Keratinocyte (primary cell): ENCODE data around the gene C12orf75. TPM values are rescaled to one million over a fixed set of nuclear protein-coding genes. Genes with fewer than 3 reads are reported as not detected.

Source experiments
- DNase-seq: peaks from one replicate; pipeline ENCODE4 v3.0.0-alpha.2; 2011; ENCODE audit warnings: low read depth, missing footprints, low spot score
- FAIRE-seq: peaks from 2 replicates; lab custom pipeline; 2011; peaks lifted over from hg19 to GRCh38; lab: Jason Lieb, UNC
- H2AFZ ChIP-seq: 2 replicates; pipeline ENCODE4 v1.6.0; 2012; ENCODE audit warnings: low read length, control low read depth, inconsistent platforms; ENCODE audit not compliant: control insufficient read depth
- H3K27ac ChIP-seq: 2 replicates; pipeline ENCODE4 v1.5.1; 2011; ENCODE audit warnings: low read length; ENCODE audit not compliant: control insufficient read depth, insufficient read depth
- H3K27me3 ChIP-seq: 3 replicates; pipeline ENCODE4 v1.6.0; 2011; ENCODE audit warnings: low read length; ENCODE audit not compliant: control insufficient read depth, insufficient read depth; ENCODE audit errors: extremely low read depth
- H3K36me3 ChIP-seq, 2 experiments: 2 replicates in 1 of 2; 3 replicates in 1 of 2; pipeline ENCODE4 v1.5.1; 2011; ENCODE audit warnings: low read length in 2 of 2, mild to moderate bottlenecking in 1 of 2; ENCODE audit not compliant: control insufficient read depth in 2 of 2, insufficient read depth in 2 of 2; ENCODE audit errors: extremely low read depth in 1 of 2
- H3K4me1 ChIP-seq: 3 replicates; pipeline ENCODE4 v1.5.1; 2011; ENCODE audit warnings: low read length; ENCODE audit not compliant: control insufficient read depth, insufficient read depth; ENCODE audit errors: extremely low read depth
- H3K4me2 ChIP-seq: 3 replicates; pipeline ENCODE4 v1.6.0; 2011; ENCODE audit warnings: low read depth, low read length; ENCODE audit not compliant: control insufficient read depth, insufficient read depth; ENCODE audit errors: extremely low read depth
- H3K4me3 ChIP-seq, 3 experiments: fragments of 200-600 bp in 1 of 3; sonication (generic) in 1 of 3; 2 replicates in 2 of 3; 3 replicates in 1 of 3; pipeline ENCODE4 v1.5.1; 2011 to 2016; ENCODE audit warnings: low read length in 3 of 3, mild to moderate bottlenecking in 3 of 3, control low read depth in 2 of 3, inconsistent platforms in 1 of 3, low read depth in 1 of 3, mixed read lengths in 1 of 3, mixed run types in 1 of 3, moderate library complexity in 1 of 3; ENCODE audit not compliant: control insufficient read depth in 2 of 3, insufficient read depth in 2 of 3; ENCODE audit errors: extremely low read depth in 1 of 3
- H3K79me2 ChIP-seq: 2 replicates; pipeline ENCODE4 v1.6.0; 2012; ENCODE audit warnings: low read length; ENCODE audit not compliant: control insufficient read depth, insufficient read depth
- H3K9ac ChIP-seq: 3 replicates; pipeline ENCODE4 v1.6.0; 2011; ENCODE audit warnings: low read length; ENCODE audit not compliant: control insufficient read depth, insufficient read depth; ENCODE audit errors: extremely low read depth
- H3K9me1 ChIP-seq: 3 replicates; pipeline ENCODE4 v1.6.0; 2011; ENCODE audit warnings: low read length; ENCODE audit not compliant: control insufficient read depth, insufficient read depth; ENCODE audit errors: extremely low read depth
- H3K9me3 ChIP-seq: 2 replicates; pipeline ENCODE4 v1.5.1; 2012; ENCODE audit warnings: low read depth, low read length; ENCODE audit not compliant: control insufficient read depth
- H4K20me1 ChIP-seq: 3 replicates; pipeline ENCODE4 v1.6.0; 2011; ENCODE audit warnings: low read length; ENCODE audit not compliant: control insufficient read depth, insufficient read depth; ENCODE audit errors: extremely low read depth
- EZH2 ChIP-seq: IDR thresholded peaks from one replicate; pipeline ENCODE4 v1.6.1; 2012; ENCODE audit warnings: inconsistent platforms, mild to moderate bottlenecking, low read length, moderate library complexity
- dilution Hi-C: fragments of 300-500 bp; cut with MboI; formaldehyde crosslinking; loops from one replicate; pipeline ENCODE4 v1.7.0; 2020; ENCODE audit warnings: low sequenced_read_pairs; ENCODE audit not compliant: extremely low pct_ligation_motif_present
- polyA plus RNA-seq, 5 experiments: library from polyadenylated mRNA; depleted of rRNA in 3 of 5; stranded (reverse) in 3 of 5; stranded (forward) in 1 of 5; unstranded in 1 of 5; fragments of >200 nt; gene quantifications; 1 replicate in 1 of 5; 2 replicates in 3 of 5; 3 replicates in 1 of 5; pipeline versions ENCODE4 v1.2.1 to v1.2.3, GENCODE V29; 2011 to 2012; ENCODE audit warnings: missing spikeins in 2 of 5, low read depth in 1 of 5, low replicate concordance in 1 of 5
- TF ChIP-seq, protein P1 (sequence below), 3 experiments: IDR thresholded peaks in 1 of 3; conservative IDR thresholded peaks in 1 of 3; optimal IDR thresholded peaks in 1 of 3; 2 replicates in 2 of 3; 3 replicates in 1 of 3; pipeline versions ENCODE3 to v1.5.1; 2011; ENCODE audit warnings: low read length in 3 of 3, mild to moderate bottlenecking in 3 of 3, moderate library complexity in 2 of 3, control low read depth in 1 of 3, inconsistent platforms in 1 of 3; ENCODE audit not compliant: insufficient read depth in 2 of 3; ENCODE audit errors: extremely low read depth in 1 of 3

C12orf75 gene
- polyA plus RNA-seq, 1 donor (not counting 4 experiments of a cell fraction or from before 2014, with no cell fraction given) = 160 TPM

DNA sequence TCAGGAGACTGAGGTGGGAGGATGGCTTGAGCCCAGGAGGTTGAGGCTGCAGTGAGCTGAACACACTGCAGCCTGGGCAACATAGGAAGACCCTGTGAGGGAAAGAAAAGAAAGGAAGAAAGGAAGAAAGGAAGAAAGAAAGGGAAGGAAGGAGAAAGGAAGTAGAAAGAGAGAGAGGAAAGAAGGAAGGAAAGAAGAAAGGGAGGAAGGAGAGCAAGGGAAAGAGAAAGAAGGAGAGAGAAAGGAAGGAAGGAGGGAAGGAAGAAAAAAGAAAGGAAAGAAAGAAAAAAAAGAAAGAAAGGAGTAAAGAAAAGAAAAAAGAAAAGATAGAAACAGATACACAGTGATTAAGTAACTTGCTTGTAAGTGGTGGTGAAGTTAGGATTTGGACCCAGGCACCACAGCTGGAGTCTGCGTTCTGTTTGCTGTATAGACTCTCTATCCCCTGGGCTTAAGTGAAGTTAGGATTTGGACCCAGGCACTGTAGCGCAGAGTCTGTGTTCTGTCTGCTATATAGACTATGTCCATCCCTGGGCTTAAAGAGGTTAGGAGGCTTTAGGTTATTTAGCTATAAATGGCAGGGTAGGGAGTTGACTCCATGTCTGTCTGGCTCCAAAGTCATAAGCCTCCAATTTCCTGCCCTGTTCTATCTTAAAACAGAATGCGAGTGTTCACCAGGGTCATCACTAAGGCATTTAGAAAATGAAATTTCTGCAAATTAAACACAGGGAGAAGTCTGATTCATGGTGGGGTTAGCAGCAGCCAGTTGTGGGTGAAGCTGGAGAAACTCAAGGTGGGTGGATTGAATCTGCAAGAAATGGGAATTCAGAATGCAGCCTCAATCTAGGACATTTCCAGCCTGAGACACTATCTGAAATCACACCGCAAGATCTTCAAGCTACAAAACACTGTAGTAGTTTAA, 13.3 kb upstream of the C12orf75 start:
- peak overlapping the region; percentile 16 for H3K4me2 ChIP-seq
- dilution Hi-C loops = no loop called here

DNA sequence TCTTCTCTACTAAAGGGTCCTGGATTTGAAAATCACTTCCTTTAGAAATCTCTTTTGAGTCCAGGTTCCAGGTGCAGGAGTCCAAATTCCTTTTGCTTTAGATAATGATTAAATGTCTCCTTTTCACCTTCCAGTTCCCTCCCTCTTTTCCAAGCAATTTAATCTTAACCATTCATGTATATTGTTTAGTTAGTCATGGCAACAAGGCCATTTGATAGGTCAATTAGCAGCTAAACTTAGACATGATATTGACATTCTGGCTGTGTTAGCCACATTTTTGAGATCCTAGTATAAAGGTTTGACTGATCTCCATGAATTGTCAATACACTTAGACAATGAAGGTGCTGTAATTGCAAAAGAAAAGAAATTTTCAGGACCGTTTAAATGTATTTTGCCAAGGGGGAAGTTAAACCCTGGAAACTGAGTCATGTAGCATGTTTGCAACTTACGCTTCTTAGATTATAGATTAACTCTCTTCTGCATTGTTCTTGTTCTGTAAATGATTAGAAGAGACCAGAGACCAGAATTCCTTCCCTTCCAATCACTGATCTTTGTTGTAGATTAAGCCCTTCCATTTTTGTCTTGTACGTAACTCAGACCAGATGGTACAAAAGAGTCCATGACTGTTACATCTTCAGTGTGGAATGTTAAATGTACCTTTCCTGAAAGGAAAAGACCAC, 12.4 kb upstream of the C12orf75 start:
- Histone ChIP-seq H3K36me3 (no peaks in the 10 kb centered on the region), H3K9me3 (no peaks in the 10 kb centered on the region), H3K4me2 (no peak overlapping the region), H3K27me3 (no peaks in the 10 kb centered on the region), H3K9ac (no peak overlapping the region), H3K27ac (no peak overlapping the region), H3K9me1 (no peaks in the 10 kb centered on the region), H3K4me1 (peaks cover 23% of the 10 kb centered on the region), H3K79me2 (no peaks in the 10 kb centered on the region), H3K4me3 (no peak overlapping the region), H4K20me1 (no peaks in the 10 kb centered on the region), H2AFZ (no peak overlapping the region)
- DNase-seq (no peak), FAIRE-seq (no peak)
- dilution Hi-C loops = no loop called here
- TF ChIP-seq EZH2 = no peak
- TF ChIP-seq, protein P1, sequence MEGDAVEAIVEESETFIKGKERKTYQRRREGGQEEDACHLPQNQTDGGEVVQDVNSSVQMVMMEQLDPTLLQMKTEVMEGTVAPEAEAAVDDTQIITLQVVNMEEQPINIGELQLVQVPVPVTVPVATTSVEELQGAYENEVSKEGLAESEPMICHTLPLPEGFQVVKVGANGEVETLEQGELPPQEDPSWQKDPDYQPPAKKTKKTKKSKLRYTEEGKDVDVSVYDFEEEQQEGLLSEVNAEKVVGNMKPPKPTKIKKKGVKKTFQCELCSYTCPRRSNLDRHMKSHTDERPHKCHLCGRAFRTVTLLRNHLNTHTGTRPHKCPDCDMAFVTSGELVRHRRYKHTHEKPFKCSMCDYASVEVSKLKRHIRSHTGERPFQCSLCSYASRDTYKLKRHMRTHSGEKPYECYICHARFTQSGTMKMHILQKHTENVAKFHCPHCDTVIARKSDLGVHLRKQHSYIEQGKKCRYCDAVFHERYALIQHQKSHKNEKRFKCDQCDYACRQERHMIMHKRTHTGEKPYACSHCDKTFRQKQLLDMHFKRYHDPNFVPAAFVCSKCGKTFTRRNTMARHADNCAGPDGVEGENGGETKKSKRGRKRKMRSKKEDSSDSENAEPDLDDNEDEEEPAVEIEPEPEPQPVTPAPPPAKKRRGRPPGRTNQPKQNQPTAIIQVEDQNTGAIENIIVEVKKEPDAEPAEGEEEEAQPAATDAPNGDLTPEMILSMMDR (optimal IDR thresholded peaks at IDR 0.05 in 1 of 3, IDR thresholded peaks at IDR 0.05 in 1 of 3, conservative IDR thresholded peaks at IDR 0.05 in 1 of 3; ENCODE audit: extremely low read depth in 1 of 3, insufficient read depth in 2 of 3, low read length in 3 of 3) = no peak

More for the DNA sequence above, 13.3 kb upstream of the C12orf75 start:
- peaks cover 26% of the 10 kb centered on the region for H3K4me1 ChIP-seq
- H3K27ac ChIP-seq = no peak overlapping the region
- no peak for TF ChIP-seq EZH2
- TF ChIP-seq, protein P1 (optimal IDR thresholded peaks at IDR 0.05 in 1 of 3, IDR thresholded peaks at IDR 0.05 in 1 of 3, conservative IDR thresholded peaks at IDR 0.05 in 1 of 3; ENCODE audit: extremely low read depth in 1 of 3, insufficient read depth in 2 of 3, low read length in 3 of 3) = no peak
- H4K20me1 ChIP-seq = no peaks in the 10 kb centered on the region
- H2AFZ ChIP-seq = peak overlapping the region; percentile 47
- H3K79me2 ChIP-seq = no peaks in the 10 kb centered on the region
- peak overlapping the region; percentile 7 for H3K9ac ChIP-seq
- no peaks in the 10 kb centered on the region for H3K9me3 ChIP-seq
- no peaks in the 10 kb centered on the region for H3K9me1 ChIP-seq
- no peaks in the 10 kb centered on the region for H3K36me3 ChIP-seq
- H3K27me3 ChIP-seq = no peaks in the 10 kb centered on the region
- no peak overlapping the region for H3K4me3 ChIP-seq
- DNase-seq (no peak), FAIRE-seq (no peak)
